OCI-LY1 (cell line): ENCODE results near the gene RNF141.

ENCODE experiments used
- H2AFZ ChIP-seq: fragments of 200-600 bp; sonication (generic), shearing (Covaris generic); 2 replicates; pipeline ENCODE4 v1.6.0; 2014; ENCODE audit warnings: antibody characterized with exemption, mild to moderate bottlenecking, low read length
- H3F3A ChIP-seq: fragments of 200-600 bp; sonication (generic), shearing (Covaris generic); 2 replicates; pipeline ENCODE4 v1.6.0; 2014; ENCODE audit warnings: mild to moderate bottlenecking, antibody characterized with exemption, low read length, moderate library complexity; ENCODE audit not compliant: insufficient read depth
- H3K27ac ChIP-seq: fragments of 200-600 bp; sonication (generic); 2 replicates; pipeline ENCODE4 v1.5.1; 2014; ENCODE audit warnings: low read length, mixed run types, mild to moderate bottlenecking, low read depth; ENCODE audit not compliant: poor library complexity, severe bottlenecking
- H3K27me3 ChIP-seq: fragments of 200-600 bp; sonication (generic); 2 replicates; pipeline ENCODE4 v1.6.0; 2014; ENCODE audit warnings: antibody characterized with exemption, mild to moderate bottlenecking, low read length, moderate library complexity; ENCODE audit not compliant: insufficient read depth
- H3K36me3 ChIP-seq: fragments of 200-600 bp; sonication (generic); 2 replicates; pipeline ENCODE4 v1.6.1; 2014; ENCODE audit warnings: mild to moderate bottlenecking, antibody characterized with exemption, low read length, moderate library complexity, mixed read lengths; ENCODE audit not compliant: insufficient read depth
- H3K4me1 ChIP-seq: fragments of 200-600 bp; sonication (generic); 2 replicates; pipeline ENCODE4 v1.5.1; 2014; ENCODE audit warnings: mild to moderate bottlenecking, low read length, moderate library complexity; ENCODE audit not compliant: insufficient read depth, severe bottlenecking
- H3K4me2 ChIP-seq: fragments of 200-600 bp; sonication (generic), shearing (Covaris generic); 2 replicates; pipeline ENCODE4 v1.6.1; 2014; ENCODE audit warnings: low read length
- H3K4me3 ChIP-seq: fragments of 200-600 bp; sonication (generic); 2 replicates; pipeline ENCODE4 v1.5.1; 2014; ENCODE audit warnings: low read length, low read depth, mild to moderate bottlenecking, mixed read lengths; ENCODE audit not compliant: poor library complexity, severe bottlenecking
- H3K79me2 ChIP-seq: fragments of 200-600 bp; shearing (Covaris generic); 2 replicates; pipeline ENCODE4 v1.6.1; 2016; ENCODE audit warnings: mixed run types, low read length, mixed read lengths; ENCODE audit not compliant: insufficient read depth
- H3K9ac ChIP-seq: fragments of 200-600 bp; sonication (generic), shearing (Covaris generic); 2 replicates; pipeline ENCODE4 v1.6.1; 2014; ENCODE audit warnings: mild to moderate bottlenecking, low read length, mixed read lengths
- H3K9me2 ChIP-seq: fragments of 200-600 bp; sonication (generic), shearing (Covaris generic); 2 replicates; pipeline ENCODE4 v1.6.1; 2014; ENCODE audit warnings: low read depth, mild to moderate bottlenecking, low read length, mixed read lengths
- H3K9me3 ChIP-seq: fragments of 200-600 bp; shearing (Covaris generic); 2 replicates; pipeline ENCODE4 v1.6.1; 2014; ENCODE audit warnings: low read length, mixed read lengths
- H4K20me1 ChIP-seq: fragments of 200-600 bp; sonication (generic), shearing (Covaris generic); 2 replicates; pipeline ENCODE4 v1.6.0; 2016; ENCODE audit warnings: mild to moderate bottlenecking, low read length; ENCODE audit not compliant: insufficient read depth
- CTCF ChIP-seq: fragments of 200-600 bp; sonication (generic), shearing (Covaris generic); IDR thresholded peaks from 2 replicates; pipeline ENCODE4 v1.5.1; 2017; ENCODE audit warnings: mild to moderate bottlenecking, antibody characterized with exemption, low read length, moderate library complexity, mixed read lengths
- EZH2 ChIP-seq: fragments of 200-600 bp; sonication (generic), shearing (Covaris generic); IDR thresholded peaks from 2 replicates; pipeline ENCODE4 v1.8.0; 2017; ENCODE audit warnings: borderline replicate concordance, mixed run types, mild to moderate bottlenecking, antibody characterized with exemption, low read length, moderate library complexity, mixed read lengths

Gene RNF141

GRCh38 chr11:10492084-10492483 lies 48.9 kb downstream of the RNF141 start:
- Histone ChIP-seq H3K27ac (no peak overlapping the region), H3K4me1 (peaks cover 15% of the 10 kb centered on the region), H3K36me3 (peaks cover 74% of the 10 kb centered on the region), H3K79me2 (no peaks in the 10 kb centered on the region), H3K4me2 (no peak overlapping the region), H2AFZ (no peak overlapping the region), H3F3A (no peaks in the 10 kb centered on the region), H4K20me1 (no peaks in the 10 kb centered on the region), H3K9me2 (no peaks in the 10 kb centered on the region), H3K9me3 (no peaks in the 10 kb centered on the region), H3K9ac (no peak overlapping the region), H3K27me3 (no peaks in the 10 kb centered on the region), H3K4me3 (no peak overlapping the region)
- TF ChIP-seq CTCF: no peak
- no peak for TF ChIP-seq EZH2

- Histone ChIP-seq H3K4me1 (peaks cover 15% of the 10 kb centered on the region), H3K9ac (no peak overlapping the region), H3K36me3 (peaks cover 68% of the 10 kb centered on the region), H3K9me3 (no peaks in the 10 kb centered on the region), H3K4me2 (no peak overlapping the region), H4K20me1 (no peaks in the 10 kb centered on the region), H3K9me2 (no peaks in the 10 kb centered on the region), H3K27ac (no peak overlapping the region), H2AFZ (no peak overlapping the region), H3F3A (no peaks in the 10 kb centered on the region), H3K4me3 (no peak overlapping the region), H3K27me3 (no peaks in the 10 kb centered on the region), H3K79me2 (no peaks in the 10 kb centered on the region)
- TF ChIP-seq EZH2 (no peak), CTCF (no peak)
Measured at GRCh38 chr11:10490398-10491241, 50.4 kb downstream of the RNF141 start.

GRCh38 chr11:10490032-10490397 lies 51.0 kb downstream of the RNF141 start:
- peaks cover 15% of the 10 kb centered on the region for H3K4me1 ChIP-seq
- no peak overlapping the region for H3K27ac ChIP-seq
- no peaks in the 10 kb centered on the region for H4K20me1 ChIP-seq
- H3K9me3 ChIP-seq: no peaks in the 10 kb centered on the region
- no peaks in the 10 kb centered on the region for H3F3A ChIP-seq
- no peak overlapping the region for H3K4me3 ChIP-seq
- no peak overlapping the region for H3K4me2 ChIP-seq
- peaks cover 64% of the 10 kb centered on the region for H3K36me3 ChIP-seq
- H3K9me2 ChIP-seq: no peaks in the 10 kb centered on the region
- H3K27me3 ChIP-seq: no peaks in the 10 kb centered on the region
- no peaks in the 10 kb centered on the region for H3K79me2 ChIP-seq
- no peak overlapping the region for H2AFZ ChIP-seq
- no peak overlapping the region for H3K9ac ChIP-seq
- no peak for TF ChIP-seq EZH2
- no peak for TF ChIP-seq CTCF
